ENCODE data around the gene GDF2.
A peak's percentile ranks its signal among the peaks of the same experiment; 100 is the strongest.

The GDF2 gene

GRCh38 chr10:47340608-47341170, 18.4 kb downstream of the GDF2 start:
- no peak overlapping the region for H3K4me3 ChIP-seq (replicated peaks; ENCODE audit: low read depth, low read length)
- DNase-seq (ENCODE audit: extremely low read depth, low read depth) = peak; percentile 22
- TF ChIP-seq, protein P1, sequence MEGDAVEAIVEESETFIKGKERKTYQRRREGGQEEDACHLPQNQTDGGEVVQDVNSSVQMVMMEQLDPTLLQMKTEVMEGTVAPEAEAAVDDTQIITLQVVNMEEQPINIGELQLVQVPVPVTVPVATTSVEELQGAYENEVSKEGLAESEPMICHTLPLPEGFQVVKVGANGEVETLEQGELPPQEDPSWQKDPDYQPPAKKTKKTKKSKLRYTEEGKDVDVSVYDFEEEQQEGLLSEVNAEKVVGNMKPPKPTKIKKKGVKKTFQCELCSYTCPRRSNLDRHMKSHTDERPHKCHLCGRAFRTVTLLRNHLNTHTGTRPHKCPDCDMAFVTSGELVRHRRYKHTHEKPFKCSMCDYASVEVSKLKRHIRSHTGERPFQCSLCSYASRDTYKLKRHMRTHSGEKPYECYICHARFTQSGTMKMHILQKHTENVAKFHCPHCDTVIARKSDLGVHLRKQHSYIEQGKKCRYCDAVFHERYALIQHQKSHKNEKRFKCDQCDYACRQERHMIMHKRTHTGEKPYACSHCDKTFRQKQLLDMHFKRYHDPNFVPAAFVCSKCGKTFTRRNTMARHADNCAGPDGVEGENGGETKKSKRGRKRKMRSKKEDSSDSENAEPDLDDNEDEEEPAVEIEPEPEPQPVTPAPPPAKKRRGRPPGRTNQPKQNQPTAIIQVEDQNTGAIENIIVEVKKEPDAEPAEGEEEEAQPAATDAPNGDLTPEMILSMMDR (IDR thresholded peaks at IDR 0.05; ENCODE audit: low read depth, low read length, missing control alignments) = peak; percentile 100

- TF ChIP-seq, protein P1 (IDR thresholded peaks at IDR 0.05; ENCODE audit: low read depth, low read length, missing control alignments) = no peak
- H3K4me3 ChIP-seq (replicated peaks; ENCODE audit: low read depth, low read length) = no peak overlapping the region
- DNase-seq (ENCODE audit: extremely low read depth, low read depth) = no peak
These were observed 23.0 kb downstream of the GDF2 start for GRCh38 chr10:47344996-47345870.

DNA sequence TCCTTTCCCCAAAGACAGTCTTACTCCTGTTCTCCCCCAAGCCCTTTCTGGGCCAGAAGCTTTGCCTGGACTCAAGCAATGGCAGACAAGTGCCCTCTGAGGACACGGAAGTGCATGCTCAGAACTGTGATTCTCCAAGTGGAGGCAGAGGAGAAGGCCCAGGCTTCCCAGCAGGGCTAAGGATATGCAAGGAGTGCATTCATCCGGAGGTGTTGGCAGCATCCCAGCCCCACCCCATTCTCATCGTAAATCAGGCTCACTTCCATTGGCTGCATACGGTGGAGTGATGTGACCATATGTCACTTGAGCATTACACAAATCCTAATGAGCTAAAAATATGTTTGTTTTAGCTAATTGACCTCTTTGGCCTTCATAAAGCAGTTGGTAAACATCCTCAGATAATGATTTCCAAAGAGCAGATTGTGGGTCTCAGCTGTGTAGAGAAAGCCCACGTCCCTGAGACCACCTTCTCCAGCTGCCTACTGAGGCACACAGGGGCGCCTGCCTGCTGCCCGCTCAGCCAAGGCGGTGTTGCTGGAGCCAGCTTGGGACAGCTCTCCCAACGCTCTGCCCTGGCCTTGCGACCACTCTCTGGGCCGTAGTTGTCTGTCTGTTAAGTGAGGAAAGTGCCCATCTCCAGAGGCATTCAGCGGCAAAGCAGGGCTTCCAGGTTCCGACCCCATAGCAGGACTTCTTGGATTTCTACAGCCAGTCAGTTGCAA, 24.5 kb downstream of the GDF2 start:
- H3K4me3 ChIP-seq (replicated peaks; ENCODE audit: low read depth, low read length) = no peak overlapping the region
- peak; percentile 20 for DNase-seq (ENCODE audit: extremely low read depth, low read depth)

GRCh38 chr10:47347303-47347675, 25.0 kb downstream of the GDF2 start:
- no peak for DNase-seq (ENCODE audit: extremely low read depth, low read depth)
- no peak overlapping the region for H3K4me3 ChIP-seq (replicated peaks; ENCODE audit: low read depth, low read length)
- TF ChIP-seq, protein P1 (IDR thresholded peaks at IDR 0.05; ENCODE audit: low read depth, low read length, missing control alignments) = no peak

More for the DNA sequence above, 24.5 kb downstream of the GDF2 start:
- TF ChIP-seq, protein P1 (IDR thresholded peaks at IDR 0.05; ENCODE audit: low read depth, low read length, missing control alignments) = no peak

GRCh38 chr10:47348138-47348651, 25.9 kb downstream of the GDF2 start, which contains the start of gene RBP3:
Gene RBP3 (plus strand): TSS chr10:47348363. CDS start chr10:47348485, 122 bp downstream.
- TF ChIP-seq, protein P1 (IDR thresholded peaks at IDR 0.05; ENCODE audit: low read depth, low read length, missing control alignments) = no peak
- no peak within 1 kb of the TSS for H3K4me3 ChIP-seq (replicated peaks; ENCODE audit: low read depth, low read length)
- DNase-seq (ENCODE audit: extremely low read depth, low read depth) = no peak

DNA sequence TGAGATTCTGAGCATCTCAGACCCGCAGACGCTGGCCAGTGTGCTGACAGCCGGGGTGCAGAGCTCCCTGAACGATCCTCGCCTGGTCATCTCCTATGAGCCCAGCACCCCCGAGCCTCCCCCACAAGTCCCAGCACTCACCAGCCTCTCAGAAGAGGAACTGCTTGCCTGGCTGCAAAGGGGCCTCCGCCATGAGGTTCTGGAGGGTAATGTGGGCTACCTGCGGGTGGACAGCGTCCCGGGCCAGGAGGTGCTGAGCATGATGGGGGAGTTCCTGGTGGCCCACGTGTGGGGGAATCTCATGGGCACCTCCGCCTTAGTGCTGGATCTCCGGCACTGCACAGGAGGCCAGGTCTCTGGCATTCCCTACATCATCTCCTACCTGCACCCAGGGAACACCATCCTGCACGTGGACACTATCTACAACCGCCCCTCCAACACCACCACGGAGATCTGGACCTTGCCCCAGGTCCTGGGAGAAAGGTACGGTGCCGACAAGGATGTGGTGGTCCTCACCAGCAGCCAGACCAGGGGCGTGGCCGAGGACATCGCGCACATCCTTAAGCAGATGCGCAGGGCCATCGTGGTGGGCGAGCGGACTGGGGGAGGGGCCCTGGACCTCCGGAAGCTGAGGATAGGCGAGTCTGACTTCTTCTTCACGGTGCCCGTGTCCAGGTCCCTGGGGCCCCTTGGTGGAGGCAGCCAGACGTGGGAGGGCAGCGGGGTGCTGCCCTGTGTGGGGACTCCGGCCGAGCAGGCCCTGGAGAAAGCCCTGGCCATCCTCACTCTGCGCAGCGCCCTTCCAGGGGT, 26.6 kb downstream of the GDF2 start:
- TF ChIP-seq, protein P1 (IDR thresholded peaks at IDR 0.05; ENCODE audit: low read depth, low read length, missing control alignments) = no peak

More for the DNA sequence above, 26.6 kb downstream of the GDF2 start:
- no peak overlapping the region for H3K4me3 ChIP-seq (replicated peaks; ENCODE audit: low read depth, low read length)
- no peak for DNase-seq (ENCODE audit: extremely low read depth, low read depth)

Data from HFF-Myc (cell line).